GM18508 (cell line): ENCODE results near the gene USHBP1.

ENCODE experiments used
- ATAC-seq: cut with Tn5 transposase; IDR thresholded peaks from one replicate; pipeline ENCODE4 v1.9.1; 2021; ENCODE audit warnings: moderate number of reproducible peaks; ENCODE audit not compliant: insufficient read depth, unreplicated experiment

The USHBP1 gene

DNA sequence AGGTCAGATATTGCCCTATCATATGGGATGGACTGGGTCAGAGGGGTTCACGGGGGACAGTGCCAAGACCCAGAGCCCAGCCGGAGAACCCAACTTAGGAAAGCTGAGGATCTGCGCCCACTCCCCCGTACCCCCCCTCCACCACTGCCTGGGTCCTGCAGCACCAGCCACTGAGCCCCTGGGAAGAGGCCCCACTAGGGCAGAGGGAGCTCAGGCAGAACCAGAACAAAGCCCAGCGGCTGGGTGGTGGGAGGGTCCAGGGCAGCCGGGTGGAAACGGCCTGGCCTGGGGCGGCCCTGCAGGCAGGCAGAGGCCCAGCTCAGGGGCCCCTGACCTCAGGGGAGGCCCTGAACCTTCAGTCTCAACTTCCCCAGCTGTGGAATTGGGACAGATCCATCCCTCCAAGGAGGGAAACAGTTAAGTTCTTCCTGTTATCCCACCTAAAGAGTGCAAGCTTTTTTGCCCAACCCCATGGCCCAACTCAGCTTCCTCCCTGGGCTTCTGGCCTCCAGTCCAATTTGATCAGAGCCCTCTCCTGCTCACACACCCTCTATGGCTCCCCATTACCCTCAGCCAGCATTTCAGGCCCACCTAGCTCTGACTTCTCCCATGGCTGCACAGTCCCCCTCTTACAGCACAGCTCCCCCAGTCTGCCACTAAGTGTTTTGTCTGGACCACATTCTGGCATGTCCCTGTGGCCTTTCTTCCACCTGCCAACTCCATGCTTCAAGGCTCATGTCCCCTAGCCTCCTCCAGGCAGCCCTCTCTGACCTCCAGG is 21.9 kb downstream of the USHBP1 start:
- ATAC-seq, result no peak

DNA sequence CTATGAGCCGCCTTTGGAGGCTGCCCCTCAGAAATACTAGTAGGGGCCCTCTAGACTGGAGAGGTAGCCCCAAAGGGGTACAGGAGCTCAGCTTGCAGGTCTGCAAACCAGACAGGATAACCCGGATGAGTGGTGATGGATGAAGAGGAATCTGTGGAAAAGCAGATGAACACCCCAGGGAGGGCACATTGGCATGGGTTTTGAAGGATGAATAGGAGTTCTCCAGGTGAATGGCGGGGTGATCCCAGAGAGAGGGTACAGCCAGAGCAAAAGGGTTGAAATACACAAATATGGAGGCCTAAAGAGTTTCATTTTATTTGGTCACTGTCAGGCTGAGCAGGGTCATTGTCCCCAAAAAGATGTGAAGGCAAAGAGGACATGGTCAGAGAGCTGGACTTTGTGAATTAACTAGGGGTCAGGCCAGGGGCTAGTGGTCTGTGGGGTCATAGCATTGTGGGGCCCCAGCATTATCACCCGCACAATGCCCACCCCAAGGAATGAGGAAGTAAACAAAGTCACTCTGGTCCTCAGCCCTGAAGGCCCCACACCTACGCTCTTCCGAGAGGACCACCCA is 23.6 kb downstream of the USHBP1 start:
- no peak for ATAC-seq

DNA sequence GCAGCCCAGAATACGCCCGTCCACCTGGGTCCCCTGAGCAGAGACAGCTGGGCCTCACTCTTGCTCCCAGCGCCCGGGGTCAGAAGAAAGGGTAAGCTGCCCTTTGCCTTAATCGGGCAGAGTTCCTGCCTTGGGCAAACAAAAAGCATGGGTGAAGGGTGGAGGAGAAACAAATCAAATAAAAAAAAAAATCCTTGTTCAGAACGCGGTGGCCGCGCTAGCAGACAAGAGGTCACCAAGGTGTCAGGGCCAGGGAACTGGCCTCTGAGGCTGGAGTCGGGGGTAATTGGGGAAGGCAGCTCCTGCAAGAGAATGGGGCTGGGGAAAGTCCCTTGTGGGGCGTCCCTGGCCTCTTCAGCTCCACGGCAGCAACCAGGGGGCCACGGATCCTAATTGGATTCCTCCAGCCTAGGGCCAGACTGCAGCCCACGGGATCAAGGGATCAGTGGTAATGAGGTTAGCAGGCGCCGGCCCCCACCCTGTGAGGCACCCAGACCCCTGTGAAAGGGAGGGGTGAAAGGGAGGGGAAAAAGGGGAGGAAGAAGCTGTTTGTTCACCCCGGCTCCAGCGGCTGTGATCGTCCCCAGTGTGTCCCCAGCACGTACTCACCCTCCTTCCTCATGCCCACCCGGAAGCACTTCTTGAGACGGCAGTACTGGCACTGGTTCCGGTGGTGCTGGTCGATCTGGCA is 24.3 kb downstream of the USHBP1 start:
- no peak for ATAC-seq

DNA sequence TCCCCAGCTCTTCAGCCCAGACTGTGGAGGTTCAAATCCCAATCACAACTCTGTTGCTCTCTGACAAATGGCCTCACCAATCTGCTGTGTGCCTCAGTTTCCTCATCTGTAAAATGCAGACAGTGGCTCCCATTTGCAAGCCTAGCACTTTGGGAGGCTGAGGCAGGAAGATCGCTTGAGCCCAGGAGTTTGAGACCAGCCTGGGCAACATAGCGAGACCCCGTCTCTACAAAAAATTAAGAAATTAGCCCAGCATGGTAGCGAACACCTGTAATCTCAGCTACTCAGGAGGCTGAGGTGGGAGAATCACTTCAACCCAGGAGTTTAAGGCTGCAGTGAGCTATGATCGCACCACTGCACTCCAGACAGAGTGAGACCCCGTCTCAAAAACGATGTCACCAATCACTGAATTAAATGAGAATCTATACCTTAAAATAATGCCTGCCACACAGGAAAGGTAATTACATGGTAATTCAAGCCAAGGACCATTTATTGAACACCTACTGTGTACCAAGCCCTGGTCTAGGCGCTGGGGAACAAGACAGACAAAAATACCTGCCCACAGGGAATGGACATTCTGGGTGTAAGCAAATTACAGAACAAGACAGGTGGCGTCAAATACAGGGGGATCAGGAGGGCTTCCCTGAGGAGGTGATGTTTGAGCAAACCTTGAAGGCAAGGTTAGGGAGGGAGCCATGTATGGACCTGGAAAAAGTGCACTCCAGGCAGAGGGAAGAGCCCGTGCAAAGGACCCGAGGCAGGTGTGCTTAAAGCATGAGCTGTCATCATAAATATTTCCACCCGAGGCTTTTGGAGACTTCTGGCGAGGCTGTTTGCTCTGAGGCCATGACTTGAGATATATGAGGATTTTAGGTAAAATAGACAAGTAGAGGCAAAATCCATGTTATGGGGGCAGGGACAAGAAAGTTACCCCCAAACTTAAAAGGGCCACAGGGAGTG is 26.5 kb downstream of the USHBP1 start:
- no peak for ATAC-seq

DNA sequence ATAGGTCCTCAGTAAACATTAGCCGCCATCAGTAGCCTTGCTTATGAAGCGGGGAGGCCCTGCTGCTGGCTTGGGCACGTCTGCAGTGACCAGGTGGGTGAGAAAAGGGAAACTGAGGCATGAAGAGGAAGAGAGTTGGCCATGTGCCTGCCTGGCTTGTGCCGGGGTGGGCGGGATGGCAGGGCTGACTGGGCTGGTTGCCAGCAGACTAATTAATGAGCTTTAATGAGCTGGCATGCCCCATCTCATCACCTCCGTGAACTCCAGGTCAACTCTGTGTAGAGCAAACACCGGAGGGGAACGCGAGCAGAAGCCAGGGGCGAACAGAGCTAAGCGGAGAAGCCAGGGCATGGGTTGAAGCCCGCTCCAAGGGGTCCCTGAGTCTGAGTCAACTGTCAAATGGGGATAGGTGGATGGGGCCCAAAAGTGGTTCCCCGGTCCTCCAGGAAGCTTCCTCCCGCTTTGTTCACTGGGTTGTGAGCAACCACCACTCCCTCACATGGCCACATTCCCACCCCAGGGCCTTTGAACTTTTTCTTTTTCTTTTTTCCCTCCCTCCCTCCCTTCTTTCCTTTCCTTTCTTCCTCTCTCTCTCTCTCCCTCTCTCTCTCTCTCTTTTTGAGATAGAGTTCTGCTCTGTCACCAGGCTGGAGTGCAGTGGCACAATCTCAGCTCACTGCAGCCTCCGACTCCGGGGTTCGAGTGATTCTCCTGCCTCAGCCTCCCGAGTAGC is 27.6 kb downstream of the USHBP1 start:
- no peak for ATAC-seq

DNA sequence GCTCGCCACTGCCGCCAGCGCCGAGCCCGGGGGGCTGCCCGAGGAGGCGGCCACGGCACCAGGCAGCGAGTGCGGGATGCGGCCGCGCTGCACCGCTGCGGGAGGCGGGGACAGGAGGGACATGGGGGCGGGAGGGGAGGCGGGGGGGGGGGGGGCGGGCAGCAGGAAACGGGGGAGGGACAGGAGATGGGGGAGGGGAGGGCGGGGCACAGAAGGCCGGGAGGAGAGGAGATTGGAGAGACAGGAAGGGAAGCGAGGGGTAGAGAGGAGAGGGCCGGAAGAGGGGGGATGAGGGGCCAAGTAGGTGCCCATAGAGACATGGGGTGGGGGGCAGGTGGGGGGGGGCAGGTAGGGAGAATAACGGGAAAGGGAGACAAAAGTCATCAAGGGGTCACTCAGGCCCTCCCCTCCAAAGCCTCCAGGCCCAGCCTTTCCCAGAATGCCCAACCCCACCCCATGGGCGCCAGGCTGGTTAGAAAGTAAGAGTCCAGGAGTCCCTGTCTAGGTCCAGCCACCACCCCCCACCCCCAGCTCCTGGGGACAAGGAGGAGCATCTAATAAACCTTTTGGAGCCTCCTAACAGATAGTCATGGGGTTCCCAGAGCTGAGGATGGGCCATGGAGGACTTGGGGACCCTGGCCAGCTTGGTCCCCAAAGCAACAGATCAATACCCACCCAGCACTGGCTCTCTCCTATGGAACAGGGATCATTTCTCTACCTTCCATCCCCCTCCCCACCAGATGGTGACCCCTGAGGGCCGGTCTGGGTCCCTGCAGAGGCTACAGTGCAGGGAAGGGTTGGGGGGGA is 28.4 kb downstream of the USHBP1 start:
- ATAC-seq, result no peak

DNA sequence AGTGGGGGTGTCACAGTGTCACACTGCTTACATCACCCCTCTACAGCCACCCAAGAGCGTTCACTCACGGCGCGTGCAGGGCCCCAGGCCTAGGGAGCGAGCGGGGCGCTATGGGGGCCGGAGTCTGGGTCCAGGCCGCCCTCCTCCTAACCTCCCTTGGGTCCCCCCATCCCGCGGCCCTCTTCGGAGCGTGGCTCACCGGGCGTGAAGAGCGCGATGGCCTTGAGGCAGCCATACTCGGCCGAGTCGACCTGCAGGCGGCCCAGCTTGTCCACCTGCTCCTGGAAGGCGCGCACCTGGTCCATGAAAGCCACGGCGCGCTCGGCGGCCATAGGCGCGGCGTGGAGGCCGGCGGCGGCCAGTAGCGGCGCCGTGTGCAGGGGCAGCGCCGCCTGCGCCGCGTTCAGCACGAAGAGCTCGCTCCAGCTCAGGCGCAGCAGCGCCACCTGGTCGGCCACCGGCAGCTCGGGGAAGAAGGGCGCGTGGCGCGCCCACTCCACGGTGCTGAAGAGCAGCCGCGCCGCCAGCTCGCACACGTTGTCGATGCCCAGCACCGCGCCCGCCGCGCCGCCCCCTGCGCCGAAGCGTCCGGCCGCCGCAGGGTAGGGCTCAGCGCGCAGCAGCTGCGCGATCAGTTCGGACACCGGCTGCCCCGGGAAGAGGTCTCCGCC is 29.1 kb downstream of the USHBP1 start:
- ATAC-seq, result no peak

DNA sequence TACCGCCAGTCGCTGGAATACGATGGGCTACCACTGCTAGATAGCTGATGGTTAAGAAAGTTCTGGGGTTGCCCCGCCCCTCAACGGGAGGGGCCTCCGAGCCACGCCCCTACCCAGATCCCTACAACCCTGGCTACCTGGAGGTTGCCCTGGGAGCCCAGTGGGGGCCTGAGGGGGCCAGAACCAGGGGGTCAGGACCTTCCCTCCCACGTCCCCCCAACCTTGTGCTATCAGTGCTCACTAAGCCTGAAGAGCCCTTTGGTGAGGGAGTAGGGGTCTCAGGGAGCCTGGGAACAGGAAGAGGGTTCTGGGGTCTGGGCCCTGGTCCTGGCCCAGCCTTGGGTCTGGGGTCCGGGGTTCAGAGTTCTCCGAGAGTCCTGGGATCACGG is 29.6 kb downstream of the USHBP1 start:
- no peak for ATAC-seq

DNA sequence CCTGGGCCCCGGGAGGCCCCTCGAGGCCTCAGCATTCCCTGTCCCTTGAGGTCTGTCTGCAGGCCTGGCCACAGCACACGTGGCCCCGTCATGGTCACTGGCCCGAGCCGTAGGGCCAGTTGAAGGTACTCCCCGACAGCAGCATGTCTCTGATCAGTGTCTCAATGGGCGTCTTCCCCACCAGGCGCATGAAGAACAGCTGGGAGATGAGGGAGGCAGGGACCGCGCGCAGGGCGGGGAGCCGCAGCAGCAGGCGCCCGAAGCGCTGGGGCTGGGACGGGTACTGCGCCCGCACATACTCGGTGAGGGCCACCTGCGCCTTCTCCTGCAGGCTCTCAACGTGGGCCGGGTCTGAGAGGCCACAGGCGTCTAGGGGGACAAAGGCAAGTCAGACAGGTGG is 32.3 kb downstream of the USHBP1 start:
- ATAC-seq, result no peak

DNA sequence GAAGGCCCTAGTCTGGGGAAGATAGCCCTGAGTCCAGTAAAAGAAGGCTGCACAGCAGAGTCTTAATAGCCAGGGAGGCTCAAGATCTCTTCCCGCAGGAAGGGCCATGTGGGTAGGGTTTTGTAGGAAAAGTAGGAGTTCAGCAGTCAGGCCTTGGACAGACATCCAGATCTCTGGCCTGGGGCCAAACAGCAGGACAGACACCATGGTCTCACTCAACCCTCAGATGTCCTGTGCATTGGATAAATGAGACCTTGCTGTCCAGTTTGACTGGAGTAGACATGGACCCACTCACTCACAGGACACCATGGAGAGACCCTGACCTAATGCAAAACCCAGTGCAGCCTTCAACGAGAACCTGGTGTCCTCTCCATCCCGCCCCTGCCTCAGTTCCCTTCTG is 34.7 kb downstream of the USHBP1 start:
- no peak for ATAC-seq

DNA sequence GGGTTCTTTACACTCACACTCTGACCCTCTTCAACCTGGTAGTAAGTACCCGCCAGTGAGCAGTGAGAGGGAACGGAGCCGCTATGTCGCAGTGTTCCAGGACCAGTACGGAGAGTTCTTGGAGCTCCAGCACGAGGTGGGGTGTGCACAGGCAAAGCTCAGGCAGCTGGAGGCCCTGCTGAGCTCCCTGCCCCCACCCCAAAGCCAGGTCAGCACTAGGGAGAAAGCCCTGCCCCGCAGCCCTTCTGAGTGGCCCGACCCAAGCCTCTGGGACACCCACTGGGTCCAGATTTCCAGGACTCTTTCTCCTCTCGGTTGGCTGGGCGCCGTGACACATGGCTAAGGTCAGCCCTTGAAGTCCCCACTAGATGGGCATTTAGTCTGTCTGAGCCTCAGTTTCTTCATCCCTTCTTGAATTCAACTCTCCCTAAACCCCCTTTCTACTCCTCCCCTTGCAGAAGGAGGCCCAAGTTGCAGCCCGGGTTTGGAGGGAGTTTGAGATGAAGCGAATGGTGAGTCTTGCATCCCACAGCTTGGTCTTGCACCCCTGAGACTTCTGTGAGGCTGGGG is 36.7 kb downstream of the USHBP1 start:
- no peak for ATAC-seq

DNA sequence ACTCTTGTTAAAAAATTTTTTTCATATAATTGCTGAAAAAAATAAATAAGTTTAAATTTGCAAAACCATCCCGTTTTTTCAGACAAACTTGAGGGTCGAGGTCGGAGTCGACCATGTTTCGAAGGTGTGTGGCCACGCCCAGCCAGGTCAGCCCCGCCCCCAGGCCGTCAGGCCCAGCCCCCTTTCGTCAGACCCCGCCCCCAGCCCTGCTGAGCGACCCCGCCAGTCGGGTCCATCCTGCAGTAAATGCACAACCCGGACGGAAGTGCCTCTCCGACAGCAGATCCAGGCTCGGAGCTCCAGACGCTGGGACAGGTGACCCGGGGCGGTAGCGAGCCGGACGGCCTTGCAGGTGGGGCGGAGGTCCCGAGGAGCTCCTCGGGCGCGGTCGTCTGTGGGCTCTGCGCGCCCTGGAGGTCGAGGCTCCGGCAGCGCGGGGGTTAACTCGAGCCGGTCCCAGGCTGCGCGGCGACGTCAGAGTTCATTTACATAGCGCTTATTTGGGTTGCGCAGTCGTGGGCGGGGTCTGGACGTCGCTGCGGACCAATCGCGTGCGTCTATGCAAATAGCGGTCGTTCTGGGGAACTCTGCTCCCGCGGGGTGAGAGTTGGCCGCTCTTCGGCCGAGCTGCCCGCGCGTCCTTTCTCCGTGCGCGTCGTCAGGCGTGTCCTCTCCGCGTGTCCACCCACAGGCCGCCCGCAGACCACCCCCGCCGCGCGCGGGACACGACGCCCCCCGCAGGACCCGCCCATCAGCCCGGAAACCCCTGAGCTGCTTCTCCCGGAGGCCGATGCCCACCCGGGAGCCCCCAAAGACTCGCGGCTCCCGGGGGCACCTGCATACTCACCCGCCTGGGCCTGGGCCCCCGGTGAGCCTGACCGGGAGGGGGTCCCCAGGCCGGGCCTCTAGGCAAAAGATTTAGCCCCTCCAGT is 38.3 kb downstream of the USHBP1 start, which contains the start of gene OCEL1:
TSS of gene OCEL1 (plus strand) at position 225 of the 932 bp plus-strand sequence. CDS start at position 247, 22 bp downstream.
- ATAC-seq, result peak; percentile 68

DNA sequence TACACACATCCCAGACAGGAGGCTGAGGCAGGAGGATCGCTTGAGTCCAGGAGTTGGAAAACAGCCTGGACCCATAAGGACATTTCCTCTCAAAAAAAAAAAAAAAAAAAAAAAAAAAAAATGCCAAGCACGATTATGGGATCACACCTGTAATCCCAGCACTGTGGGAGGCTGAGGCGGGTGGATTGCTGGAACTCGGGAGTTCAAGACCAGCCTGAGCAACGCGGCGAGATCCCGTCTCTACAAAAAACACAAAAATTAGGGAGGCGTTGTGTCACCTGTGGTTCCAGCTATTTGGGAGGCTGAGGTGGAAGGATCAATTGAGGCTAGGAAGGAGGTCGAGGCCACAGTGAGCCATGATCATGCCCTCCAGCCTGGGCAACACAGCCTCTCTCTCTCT is 39.5 kb downstream of the USHBP1 start:
- ATAC-seq, result no peak

DNA sequence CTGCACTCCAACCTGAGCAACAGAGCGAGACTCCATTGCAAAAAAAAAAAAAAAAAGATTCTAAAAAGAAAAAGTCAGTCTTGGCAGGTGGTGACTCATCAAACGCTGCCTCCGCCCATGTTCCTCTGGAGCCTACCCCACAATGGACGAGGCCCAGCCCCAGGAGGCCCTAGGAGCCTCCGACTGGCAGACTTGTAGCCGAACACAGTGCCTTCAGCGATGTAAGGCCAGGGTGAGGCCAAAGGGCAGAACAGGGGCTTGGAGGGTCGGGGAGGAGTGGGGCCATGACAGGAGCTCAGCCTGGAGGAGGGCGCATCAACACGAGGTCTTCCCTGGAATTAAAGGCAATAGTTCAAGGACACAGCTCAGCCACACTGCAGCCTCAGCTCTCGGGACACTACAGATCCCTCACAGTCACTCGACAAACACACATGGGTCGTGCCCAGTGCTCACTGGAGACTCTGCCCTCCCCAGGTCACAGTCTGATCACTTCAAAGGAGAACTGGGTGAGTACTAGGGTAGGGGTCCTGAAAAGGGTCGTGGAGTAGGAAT is 44.3 kb downstream of the USHBP1 start:
- ATAC-seq, result no peak

DNA sequence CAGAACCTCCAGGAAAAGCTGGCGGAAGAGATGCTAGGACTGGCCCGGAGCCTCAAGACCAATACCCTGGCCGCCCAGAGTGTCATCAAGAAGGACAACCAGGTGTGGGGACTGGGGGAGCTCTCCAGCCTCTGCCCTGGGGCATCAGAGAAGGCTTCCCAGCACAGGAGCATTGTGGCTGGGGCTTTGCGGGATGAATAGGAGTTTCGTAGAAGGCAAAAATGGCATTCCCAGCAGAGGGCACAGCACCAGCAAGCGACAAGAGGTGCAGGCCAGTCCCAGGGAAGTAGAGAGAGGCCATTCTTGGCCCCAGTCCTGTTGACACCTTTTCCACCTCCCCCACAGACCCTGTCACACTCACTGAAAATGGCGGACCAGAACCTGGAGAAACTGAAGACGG is 45.3 kb downstream of the USHBP1 start:
- ATAC-seq, result no peak

DNA sequence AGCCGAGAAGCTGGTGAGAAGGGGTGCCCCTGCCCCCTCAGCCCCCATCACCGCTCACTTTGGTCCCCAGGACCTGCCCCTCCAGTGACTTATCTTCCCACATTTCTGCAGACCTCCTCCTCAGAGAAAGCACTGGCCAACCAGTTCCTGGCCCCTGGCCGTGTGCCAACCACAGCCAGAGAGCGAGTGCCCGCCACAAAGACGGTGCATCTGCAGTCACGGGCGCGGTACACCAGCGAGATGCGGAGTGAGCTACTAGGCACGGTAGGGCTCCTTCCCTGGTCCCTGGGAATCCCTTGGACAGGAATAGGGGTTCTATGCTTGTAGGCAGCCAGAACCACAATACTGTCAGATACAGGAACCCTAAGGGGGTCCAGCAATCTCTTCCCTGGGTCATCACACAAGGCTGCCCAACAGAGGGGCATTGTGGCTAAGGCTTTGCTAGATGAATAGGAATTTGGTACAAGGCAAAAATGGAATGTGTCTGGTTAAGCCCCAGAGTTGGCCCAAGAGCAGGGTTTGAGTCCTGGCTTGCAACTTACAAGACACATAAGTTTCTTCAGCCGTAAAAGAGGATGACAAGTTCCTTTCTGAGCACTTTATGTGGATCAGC is 48.4 kb downstream of the USHBP1 start:
- no peak for ATAC-seq
